Measurements from ENCODE around the gene CGNL1.

The CGNL1 gene

GRCh38 chr15:57403017-57403416 lies 26.7 kb downstream of the CGNL1 start:
- Histone ChIP-seq H3K79me2 (ENCODE audit: insufficient read depth, low read length) (no peaks in the 10 kb centered on the region), H3K4me1 (ENCODE audit: insufficient read depth, low read length, severe bottlenecking) (no peaks in the 10 kb centered on the region), H3K36me3 (ENCODE audit: insufficient read depth, low read length) (no peaks in the 10 kb centered on the region)

GRCh38 chr15:57403566-57404325 lies 27.4 kb downstream of the CGNL1 start:
- no peaks in the 10 kb centered on the region for H3K9me3 ChIP-seq (ENCODE audit: low read length)
- no peaks in the 10 kb centered on the region; the same call in 1 of the 2 replicates for H3K27me3 ChIP-seq (ENCODE audit: insufficient read depth, low read length)
- no peak overlapping the region for H3K27ac ChIP-seq (ENCODE audit: low read depth, low read length, poor library complexity, severe bottlenecking)
- no peak overlapping the region for H3K4me3 ChIP-seq (ENCODE audit: low read depth, low read length, poor library complexity, severe bottlenecking)
- H4K20me1 ChIP-seq (ENCODE audit: insufficient read depth, low read length): no peaks in the 10 kb centered on the region
- no peak overlapping the region for H3K9ac ChIP-seq (ENCODE audit: low read length)
- no peaks in the 10 kb centered on the region for H3F3A ChIP-seq (ENCODE audit: insufficient read depth, low read length)
- H2AFZ ChIP-seq (ENCODE audit: low read length): no peak overlapping the region
- H3K4me1 ChIP-seq (ENCODE audit: insufficient read depth, low read length, severe bottlenecking): no peaks in the 10 kb centered on the region
- no peaks in the 10 kb centered on the region for H3K36me3 ChIP-seq (ENCODE audit: insufficient read depth, low read length)
- H3K9me2 ChIP-seq (ENCODE audit: low read depth, low read length): no peaks in the 10 kb centered on the region
- H3K79me2 ChIP-seq (ENCODE audit: insufficient read depth, low read length): no peaks in the 10 kb centered on the region
- H3K4me2 ChIP-seq (ENCODE audit: low read length): no peak overlapping the region
- TF ChIP-seq EZH2 (IDR thresholded peaks at IDR 0.05; ENCODE audit: borderline replicate concordance, low read length) (no peak), CTCF (IDR thresholded peaks at IDR 0.05; ENCODE audit: low read length) (no peak)

More at GRCh38 chr15:57403017-57403416, 26.7 kb downstream of the CGNL1 start:
- H3K9me3 ChIP-seq (ENCODE audit: low read length): no peaks in the 10 kb centered on the region
- no peaks in the 10 kb centered on the region; the same call in 1 of the 2 replicates for H3K27me3 ChIP-seq (ENCODE audit: insufficient read depth, low read length)
- H3K4me2 ChIP-seq (ENCODE audit: low read length): no peak overlapping the region
- H3K9ac ChIP-seq (ENCODE audit: low read length): no peak overlapping the region
- H3F3A ChIP-seq (ENCODE audit: insufficient read depth, low read length): no peaks in the 10 kb centered on the region
- no peak overlapping the region for H3K27ac ChIP-seq (ENCODE audit: low read depth, low read length, poor library complexity, severe bottlenecking)
- no peak overlapping the region for H2AFZ ChIP-seq (ENCODE audit: low read length)
- no peak overlapping the region for H3K4me3 ChIP-seq (ENCODE audit: low read depth, low read length, poor library complexity, severe bottlenecking)
- H3K9me2 ChIP-seq (ENCODE audit: low read depth, low read length): no peaks in the 10 kb centered on the region
- H4K20me1 ChIP-seq (ENCODE audit: insufficient read depth, low read length): no peaks in the 10 kb centered on the region
- TF ChIP-seq CTCF (IDR thresholded peaks at IDR 0.05; ENCODE audit: low read length) (no peak), EZH2 (IDR thresholded peaks at IDR 0.05; ENCODE audit: borderline replicate concordance, low read length) (no peak)

GRCh38 chr15:57405133-57405532 lies 28.8 kb downstream of the CGNL1 start:
- no peaks in the 10 kb centered on the region for H3K4me1 ChIP-seq (ENCODE audit: insufficient read depth, low read length, severe bottlenecking)
- no peaks in the 10 kb centered on the region for H3K36me3 ChIP-seq (ENCODE audit: insufficient read depth, low read length)
- no peaks in the 10 kb centered on the region for H3K9me3 ChIP-seq (ENCODE audit: low read length)
- H3K27me3 ChIP-seq (ENCODE audit: insufficient read depth, low read length): no peaks in the 10 kb centered on the region; the same call in 1 of the 2 replicates
- no peaks in the 10 kb centered on the region for H3F3A ChIP-seq (ENCODE audit: insufficient read depth, low read length)
- H3K79me2 ChIP-seq (ENCODE audit: insufficient read depth, low read length): no peaks in the 10 kb centered on the region
- no peaks in the 10 kb centered on the region for H3K9me2 ChIP-seq (ENCODE audit: low read depth, low read length)
- no peak overlapping the region for H3K4me3 ChIP-seq (ENCODE audit: low read depth, low read length, poor library complexity, severe bottlenecking)
- TF ChIP-seq EZH2 (IDR thresholded peaks at IDR 0.05; ENCODE audit: borderline replicate concordance, low read length) (no peak), CTCF (IDR thresholded peaks at IDR 0.05; ENCODE audit: low read length) (no peak)
- H3K4me2 ChIP-seq (ENCODE audit: low read length): no peak overlapping the region
- no peaks in the 10 kb centered on the region for H4K20me1 ChIP-seq (ENCODE audit: insufficient read depth, low read length)
- H3K9ac ChIP-seq (ENCODE audit: low read length): no peak overlapping the region
- H2AFZ ChIP-seq (ENCODE audit: low read length): no peak overlapping the region
- no peak overlapping the region for H3K27ac ChIP-seq (ENCODE audit: low read depth, low read length, poor library complexity, severe bottlenecking)
